PC-9 (cell line): ENCODE data around the gene C1orf167. TPM values are rescaled to one million over a fixed set of nuclear protein-coding genes. Genes with fewer than 3 reads are reported as not detected.

Experiments
- BruUV-seq: library from RNA; stranded (reverse); fragments of 400-500 nt; replicated peaks from 2 replicates; lab custom pipeline; 2021; lab: Mats Ljungman, UMichigan
- CTCF ChIA-PET: fragments of 300-600 bp; sonication (Branson Sonifier 250); formaldehyde crosslinking; loops from one replicate; lab custom pipeline; 2022; ENCODE audit warnings: antibody characterized with exemption; lab: Charles Lee
- POLR2A ChIA-PET: fragments of 300-600 bp; sonication (Branson Sonifier 250); formaldehyde crosslinking; loops from one replicate; lab custom pipeline; 2022; ENCODE audit warnings: antibody characterized with exemption; ENCODE audit not compliant: unreplicated experiment; lab: Charles Lee
- DNase-seq, 2 experiments: peaks; one replicate each; pipeline versions ENCODE4 v3.0.0 to v3.0.0-alpha.2; 2015 to 2022; ENCODE audit warnings: mixed read lengths in 1 of 2
- H2AFZ ChIP-seq: fragments of 200-600 bp; sonication (generic); 2 replicates; pipeline ENCODE4 v1.8.1; 2017; ENCODE audit warnings: antibody characterized with exemption
- H3F3A ChIP-seq: fragments of 200-600 bp; sonication (generic); 2 replicates; pipeline ENCODE4 v1.8.1; 2017; ENCODE audit warnings: antibody characterized with exemption, mild to moderate bottlenecking, low read depth; ENCODE audit not compliant: insufficient read depth
- H3K27ac ChIP-seq: fragments of 200-600 bp; sonication (generic); 2 replicates; pipeline ENCODE4 v1.6.1; 2016; ENCODE audit warnings: mixed run types
- H3K27me3 ChIP-seq: fragments of 200-600 bp; sonication (generic); 2 replicates; pipeline ENCODE4 v1.6.1; 2016; ENCODE audit warnings: low read depth, mixed run types; ENCODE audit not compliant: insufficient read depth
- H3K36me3 ChIP-seq: fragments of 200-600 bp; sonication (generic); 2 replicates; pipeline ENCODE4 v1.6.1; 2016; ENCODE audit warnings: low read depth, mixed run types
- H3K4me1 ChIP-seq: fragments of 200-600 bp; sonication (generic); replicated peaks from 2 replicates; pipeline ENCODE4 v1.6.1; 2016; ENCODE audit warnings: mixed run types; ENCODE audit not compliant: insufficient read depth
- H3K4me2 ChIP-seq: fragments of 200-600 bp; sonication (generic); 2 replicates; pipeline ENCODE4 v1.6.1; 2017; ENCODE audit warnings: mixed run types
- H3K4me3 ChIP-seq: fragments of 200-600 bp; sonication (generic); 2 replicates; pipeline ENCODE4 v1.6.1; 2016; ENCODE audit warnings: mixed run types
- H3K79me2 ChIP-seq: fragments of 200-600 bp; sonication (generic); 2 replicates; pipeline ENCODE4 v1.6.1; 2017; ENCODE audit warnings: low read depth, mixed run types
- H3K9me2 ChIP-seq: fragments of 200-600 bp; sonication (generic); 2 replicates; pipeline ENCODE4 v1.8.1; 2017; ENCODE audit warnings: mild to moderate bottlenecking; ENCODE audit not compliant: insufficient read depth
- H3K9me3 ChIP-seq: fragments of 200-600 bp; sonication (generic); 2 replicates; pipeline ENCODE4 v1.8.1; 2016; ENCODE audit warnings: low read depth; ENCODE audit not compliant: insufficient read depth
- H4K20me1 ChIP-seq: fragments of 200-600 bp; sonication (generic); 2 replicates; pipeline ENCODE4 v1.8.1; 2017; ENCODE audit not compliant: insufficient read depth
- EZH2 ChIP-seq: fragments of 200-600 bp; sonication (generic); IDR thresholded peaks from 2 replicates; pipeline ENCODE4 v1.8.0; 2017; ENCODE audit warnings: antibody characterized with exemption, low read depth
- intact Hi-C: fragments of 100-400 bp; cut with micrococcal nuclease; formaldehyde crosslinking; loops from one replicate; pipeline ENCODE4 v1.10.0; 2022; ENCODE audit not compliant: unreplicated experiment
- total RNA-seq: library from RNA; stranded (reverse); gene quantifications from 2 replicates; pipeline ENCODE4 v1.2.3, GENCODE V29; 2021
- TF ChIP-seq, protein P1 (sequence below): fragments of 200-600 bp; sonication (generic); conservative IDR thresholded peaks from 2 replicates; pipeline ENCODE4 v1.6.1; 2017; ENCODE audit warnings: mixed run types, antibody characterized with exemption, mild to moderate bottlenecking, moderate library complexity

Gene C1orf167
- total RNA-seq, 1 experiment from 2014 or later = not detected

- intact Hi-C loops = no loop called here
- no peaks in the 10 kb centered on the region for H3K9me3 ChIP-seq
- H2AFZ ChIP-seq = no peak overlapping the region
- H3K4me2 ChIP-seq = no peak overlapping the region
- H3K27ac ChIP-seq = no peak overlapping the region
- BruUV-seq = no TSS peak
- H3K36me3 ChIP-seq = no peaks in the 10 kb centered on the region
- TF ChIP-seq, protein P1, sequence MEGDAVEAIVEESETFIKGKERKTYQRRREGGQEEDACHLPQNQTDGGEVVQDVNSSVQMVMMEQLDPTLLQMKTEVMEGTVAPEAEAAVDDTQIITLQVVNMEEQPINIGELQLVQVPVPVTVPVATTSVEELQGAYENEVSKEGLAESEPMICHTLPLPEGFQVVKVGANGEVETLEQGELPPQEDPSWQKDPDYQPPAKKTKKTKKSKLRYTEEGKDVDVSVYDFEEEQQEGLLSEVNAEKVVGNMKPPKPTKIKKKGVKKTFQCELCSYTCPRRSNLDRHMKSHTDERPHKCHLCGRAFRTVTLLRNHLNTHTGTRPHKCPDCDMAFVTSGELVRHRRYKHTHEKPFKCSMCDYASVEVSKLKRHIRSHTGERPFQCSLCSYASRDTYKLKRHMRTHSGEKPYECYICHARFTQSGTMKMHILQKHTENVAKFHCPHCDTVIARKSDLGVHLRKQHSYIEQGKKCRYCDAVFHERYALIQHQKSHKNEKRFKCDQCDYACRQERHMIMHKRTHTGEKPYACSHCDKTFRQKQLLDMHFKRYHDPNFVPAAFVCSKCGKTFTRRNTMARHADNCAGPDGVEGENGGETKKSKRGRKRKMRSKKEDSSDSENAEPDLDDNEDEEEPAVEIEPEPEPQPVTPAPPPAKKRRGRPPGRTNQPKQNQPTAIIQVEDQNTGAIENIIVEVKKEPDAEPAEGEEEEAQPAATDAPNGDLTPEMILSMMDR = no peak
- no peak for TF ChIP-seq EZH2
- H3K79me2 ChIP-seq = no peaks in the 10 kb centered on the region
- ChIA-PET POLR2A (no interaction called here), CTCF (no interaction called here)
- H3K9me2 ChIP-seq = no peaks in the 10 kb centered on the region
- DNase-seq = no peak
- no peaks in the 10 kb centered on the region for H3K27me3 ChIP-seq
- no peaks in the 10 kb centered on the region for H3F3A ChIP-seq
- H3K4me1 ChIP-seq = no peaks in the 10 kb centered on the region
- H3K4me3 ChIP-seq = no peak overlapping the region
- no peaks in the 10 kb centered on the region for H4K20me1 ChIP-seq
These were observed 32.9 kb upstream of the C1orf167 start for GRCh38 chr1:11729155-11729497.

DNA sequence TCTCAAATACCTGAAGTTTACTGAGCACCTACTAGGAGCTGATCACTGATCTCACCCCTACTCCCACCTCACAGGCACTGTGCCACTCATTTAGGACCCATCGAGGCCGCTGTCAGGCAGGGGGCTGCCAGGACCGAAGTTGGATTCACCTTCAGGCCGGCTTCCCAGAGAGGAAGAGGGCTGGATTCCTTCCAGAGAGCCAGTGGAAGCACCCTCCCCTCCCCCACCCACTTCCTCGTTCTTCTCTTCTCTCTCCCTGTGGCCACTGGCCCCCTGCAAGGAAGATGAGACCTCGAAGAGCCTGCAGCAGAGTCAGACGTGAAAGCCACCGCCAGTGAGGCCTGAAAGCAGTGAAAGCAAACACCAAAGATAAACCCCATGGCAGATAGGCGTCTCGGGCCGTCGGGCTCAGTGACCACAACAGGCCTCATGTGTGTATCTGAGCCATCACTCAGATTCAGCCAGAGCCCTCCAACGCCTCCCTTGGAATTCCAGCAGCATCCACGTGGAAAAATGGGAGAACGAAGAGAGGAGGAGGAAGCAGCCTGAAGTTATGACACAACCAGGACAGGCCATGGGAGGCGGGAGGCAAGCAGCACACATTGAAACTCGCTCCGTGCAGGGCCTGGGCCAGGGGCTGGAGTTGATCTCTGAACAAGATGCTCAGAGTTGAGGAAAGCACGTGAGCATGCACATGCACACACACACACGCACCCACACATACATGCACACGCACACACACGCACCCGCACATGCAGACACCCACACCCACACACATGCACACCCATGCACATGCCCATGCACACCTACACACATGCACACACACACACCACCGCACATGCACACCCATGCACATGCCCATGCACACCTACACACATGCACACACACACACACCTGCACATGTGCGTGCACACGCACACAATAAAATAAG lies 32.2 kb upstream of the C1orf167 start:
- Histone ChIP-seq H3K36me3 (no peaks in the 10 kb centered on the region), H3K27ac (no peak overlapping the region), H3K4me3 (no peak overlapping the region), H2AFZ (no peak overlapping the region), H3F3A (no peaks in the 10 kb centered on the region), H3K27me3 (no peaks in the 10 kb centered on the region), H3K4me2 (no peak overlapping the region), H3K4me1 (no peaks in the 10 kb centered on the region), H3K9me2 (no peaks in the 10 kb centered on the region), H3K79me2 (no peaks in the 10 kb centered on the region), H4K20me1 (no peaks in the 10 kb centered on the region), H3K9me3 (no peaks in the 10 kb centered on the region)
- BruUV-seq = no TSS peak
- CTCF ChIA-PET = no interaction called here
- intact Hi-C loops = loop anchor here (10.0 kb wide), 1 partner anchor 165 kb away; no protein-coding TSS in a partner anchor
- DNase-seq = no peak
- TF ChIP-seq, protein P1 = no peak
- TF ChIP-seq EZH2 = no peak
- POLR2A ChIA-PET = interaction anchor here (0.8 kb wide), 1 partner anchor 92 kb away, joined by 8 read pairs; no protein-coding TSS in a partner anchor

DNA sequence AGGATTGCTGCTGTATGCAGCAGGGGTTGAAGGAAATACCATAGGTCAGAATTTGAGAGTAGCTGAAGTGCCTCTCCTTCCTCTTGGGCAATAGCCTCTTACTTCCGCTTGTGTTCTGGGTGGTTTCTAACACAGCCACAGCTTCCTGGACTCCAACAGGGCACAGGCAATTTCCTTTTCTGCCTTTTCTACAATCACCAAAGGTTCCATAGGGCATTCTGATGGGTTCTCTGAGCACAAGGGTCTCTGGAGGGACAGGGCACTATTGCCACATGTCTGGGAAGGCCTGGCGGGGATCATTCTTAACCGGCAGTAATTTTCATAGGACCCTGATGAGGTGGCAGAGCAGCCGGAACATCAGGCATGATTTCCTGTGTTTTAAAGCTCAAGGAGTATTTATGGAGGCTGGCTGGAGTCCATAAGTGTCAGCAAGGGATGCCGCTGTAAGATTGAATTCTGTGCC lies 31.5 kb upstream of the C1orf167 start:
- Histone ChIP-seq H3K9me3 (no peaks in the 10 kb centered on the region), H3K79me2 (no peaks in the 10 kb centered on the region), H3K27ac (no peak overlapping the region), H2AFZ (no peak overlapping the region), H3K36me3 (no peaks in the 10 kb centered on the region), H3K9me2 (no peaks in the 10 kb centered on the region), H3K4me1 (no peaks in the 10 kb centered on the region), H4K20me1 (no peaks in the 10 kb centered on the region), H3F3A (peaks cover 3% of the 10 kb centered on the region; the same call in 1 of the 2 replicates), H3K27me3 (no peaks in the 10 kb centered on the region), H3K4me2 (no peak overlapping the region), H3K4me3 (no peak overlapping the region)
- TF ChIP-seq, protein P1 = no peak
- no peak for TF ChIP-seq EZH2
- CTCF ChIA-PET = no interaction called here
- DNase-seq = no peak
- intact Hi-C loops = loop anchor here (10.0 kb wide), 1 partner anchor 164 kb away; no protein-coding TSS in a partner anchor
- no TSS peak for BruUV-seq
- POLR2A ChIA-PET = interaction anchor here (0.8 kb wide), 1 partner anchor 93 kb away, joined by 8 read pairs; no protein-coding TSS in a partner anchor
